SK-N-MC (cell line): ENCODE results near the gene RGP1.

Experiments used
- EZH2 ChIP-seq: fragments of 200-600 bp; sonication (generic); IDR thresholded peaks from one replicate; pipeline ENCODE4 v1.6.1; 2017; ENCODE audit warnings: antibody characterized with exemption
- FOXP2 ChIP-seq: optimal IDR thresholded peaks from 2 replicates; pipeline ENCODE3; 2011; ENCODE audit warnings: mild to moderate bottlenecking, moderate library complexity; ENCODE audit not compliant: insufficient read depth; ENCODE audit errors: extremely low read length, control extremely low read depth
- POLR2AphosphoS5 ChIP-seq: IDR thresholded peaks from 2 replicates; pipeline ENCODE4 v1.6.1; 2012; ENCODE audit warnings: mild to moderate bottlenecking, low read depth, low read length, borderline replicate concordance

DNA sequence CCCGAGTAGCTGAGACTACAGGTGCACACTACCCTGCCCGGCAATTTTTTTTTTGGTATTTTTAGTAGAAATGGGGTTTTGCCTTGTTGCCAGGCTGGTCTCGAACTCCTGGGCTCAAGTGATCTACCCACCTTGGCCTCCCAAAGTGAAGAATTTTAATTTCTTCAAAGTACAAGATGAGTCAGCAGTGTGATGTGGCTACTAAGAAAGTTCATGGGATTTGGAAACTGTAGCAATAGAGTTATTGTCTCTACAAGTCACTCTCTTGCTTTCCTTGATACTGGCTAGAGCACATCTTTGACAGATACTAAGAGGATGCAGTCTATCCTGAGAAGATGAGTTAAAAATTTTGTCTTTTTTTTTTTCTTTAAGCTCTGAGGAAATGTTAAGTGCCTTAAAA is 15.0 kb upstream of the RGP1 start:
- TF ChIP-seq POLR2AphosphoS5 (no peak), EZH2 (no peak), FOXP2 (no peak)
